ENCODE results near the gene GDAP1L1. TPM values are rescaled to one million over a fixed set of nuclear protein-coding genes. Genes with fewer than 3 reads are reported as not detected.
A peak's percentile ranks its signal among the peaks of the same experiment; 100 is the strongest.

GDAP1L1 gene
- total and polyA plus RNA-seq, 2 of the 4 experiments (the other 2 are of a cell fraction), result not detected

DNA sequence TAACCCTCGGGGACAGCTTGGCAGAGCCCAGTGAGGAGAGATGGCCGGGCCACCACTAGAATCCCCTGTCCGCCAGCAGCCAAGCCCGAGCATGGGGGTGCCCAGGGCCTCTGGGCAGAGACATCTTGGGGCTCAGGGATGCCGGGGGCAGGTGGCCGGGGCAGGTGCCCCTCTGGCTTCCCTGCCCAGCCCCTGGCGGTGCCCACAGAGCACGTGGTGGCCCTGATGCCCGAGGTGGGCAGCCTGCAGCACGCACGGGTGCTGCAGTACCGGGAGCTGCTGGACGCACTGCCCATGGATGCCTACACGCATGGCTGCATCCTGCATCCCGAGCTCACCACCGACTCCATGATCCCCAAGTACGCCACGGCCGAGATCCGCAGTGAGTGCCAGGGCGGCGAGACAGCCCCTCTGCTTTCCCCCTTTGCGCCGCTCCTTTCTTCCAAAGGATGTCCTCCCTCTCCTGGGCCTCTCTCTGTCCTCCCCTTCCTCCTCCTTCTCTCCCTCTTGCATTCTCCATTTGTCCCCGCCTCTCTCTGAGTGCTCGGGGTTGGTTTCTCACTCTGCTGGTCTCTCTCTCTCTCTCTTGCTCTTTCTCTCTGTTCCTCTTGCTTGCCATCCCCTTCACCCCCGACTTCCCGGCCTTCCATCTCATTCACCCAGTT, 11.2 kb downstream of the GDAP1L1 start:
- H2AFZ ChIP-seq (replicated peaks; ENCODE audit: low read length, poor library complexity), result no peak overlapping the region
- intact Hi-C loops (cut with micrococcal nuclease), result no loop called here
- H3K23ac ChIP-seq (ENCODE audit: low read depth, low read length), result no peak overlapping the region
- DNase-seq (no peak), ATAC-seq (ENCODE audit: low read depth) (no peak)
- H3K9me1 ChIP-seq (ENCODE audit: insufficient read depth, low read length), result no peaks in the 10 kb centered on the region; the same call in 1 of the 2 replicates
- H3K4me3 ChIP-seq (ENCODE audit: insufficient read depth, low read depth, low read length), result no peak overlapping the region
- H2AK5ac ChIP-seq (ENCODE audit: low read depth, low read length), result no peak overlapping the region
- no peaks in the 10 kb centered on the region for H3K4me1 ChIP-seq (ENCODE audit: control insufficient read depth, insufficient read depth, low read length)
- H3K9ac ChIP-seq (ENCODE audit: low read depth, low read length), result no peak overlapping the region
- H3K4me2 ChIP-seq (ENCODE audit: low read depth, low read length), result no peak overlapping the region
- no peak overlapping the region for H3K18ac ChIP-seq (ENCODE audit: low read depth, low read length)
- no peak overlapping the region for H4K5ac ChIP-seq (ENCODE audit: low read depth, low read length)
- no peaks in the 10 kb centered on the region for H3K9me3 ChIP-seq (ENCODE audit: control insufficient read depth, insufficient read depth, low read length)
- H3K56ac ChIP-seq (ENCODE audit: extremely low read depth, insufficient read depth, low read length), result no peak overlapping the region
- H3K14ac ChIP-seq (replicated peaks; ENCODE audit: low read depth, low read length), result no peak overlapping the region
- H4K8ac ChIP-seq (ENCODE audit: low read depth in 2 of 2, low read length in 2 of 2), result no peak overlapping the region
- H2BK15ac ChIP-seq (ENCODE audit: low read depth, low read length), result no peak overlapping the region
- no peaks in the 10 kb centered on the region for H3K36me3 ChIP-seq (ENCODE audit: control insufficient read depth, insufficient read depth, low read length)
- in situ Hi-C loops (cut with MboI; ENCODE audit: low sequenced_read_pairs), result no loop called here
- no peak overlapping the region for H3K27ac ChIP-seq (ENCODE audit: insufficient read depth, low read length)
- no peaks in the 10 kb centered on the region for H3K79me1 ChIP-seq (ENCODE audit: low read depth in 1 of 2, low read length in 2 of 2)
- TF ChIP-seq, protein P1, sequence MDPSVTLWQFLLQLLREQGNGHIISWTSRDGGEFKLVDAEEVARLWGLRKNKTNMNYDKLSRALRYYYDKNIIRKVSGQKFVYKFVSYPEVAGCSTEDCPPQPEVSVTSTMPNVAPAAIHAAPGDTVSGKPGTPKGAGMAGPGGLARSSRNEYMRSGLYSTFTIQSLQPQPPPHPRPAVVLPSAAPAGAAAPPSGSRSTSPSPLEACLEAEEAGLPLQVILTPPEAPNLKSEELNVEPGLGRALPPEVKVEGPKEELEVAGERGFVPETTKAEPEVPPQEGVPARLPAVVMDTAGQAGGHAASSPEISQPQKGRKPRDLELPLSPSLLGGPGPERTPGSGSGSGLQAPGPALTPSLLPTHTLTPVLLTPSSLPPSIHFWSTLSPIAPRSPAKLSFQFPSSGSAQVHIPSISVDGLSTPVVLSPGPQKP (IDR thresholded peaks at IDR 0.05; ENCODE audit: borderline replicate concordance, low read depth, low read length), result no peak
- no peak for TF ChIP-seq MAZ (IDR thresholded peaks at IDR 0.05; ENCODE audit: borderline replicate concordance, low read depth, low read length)
- TF ChIP-seq RFX5 (IDR thresholded peaks at IDR 0.05; ENCODE audit: low read depth, low read length), result no peak
- no peak for TF ChIP-seq FOS (IDR thresholded peaks at IDR 0.05; ENCODE audit: low read depth, low read length)
- TF ChIP-seq, protein P2, sequence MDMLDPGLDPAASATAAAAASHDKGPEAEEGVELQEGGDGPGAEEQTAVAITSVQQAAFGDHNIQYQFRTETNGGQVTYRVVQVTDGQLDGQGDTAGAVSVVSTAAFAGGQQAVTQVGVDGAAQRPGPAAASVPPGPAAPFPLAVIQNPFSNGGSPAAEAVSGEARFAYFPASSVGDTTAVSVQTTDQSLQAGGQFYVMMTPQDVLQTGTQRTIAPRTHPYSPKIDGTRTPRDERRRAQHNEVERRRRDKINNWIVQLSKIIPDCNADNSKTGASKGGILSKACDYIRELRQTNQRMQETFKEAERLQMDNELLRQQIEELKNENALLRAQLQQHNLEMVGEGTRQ (IDR thresholded peaks at IDR 0.05; ENCODE audit: low read depth, low read length), result no peak
- TF ChIP-seq RCOR1 (IDR thresholded peaks at IDR 0.05; ENCODE audit: insufficient replicate concordance, low read length), result no peak
- TF ChIP-seq POLR2A (IDR thresholded peaks at IDR 0.05; ENCODE audit: low read depth, low read length), result no peak
- no peak for TF ChIP-seq RAD21 (IDR thresholded peaks at IDR 0.05; ENCODE audit: low read length)
- no peak for TF ChIP-seq BHLHE40 (IDR thresholded peaks at IDR 0.05; ENCODE audit: low read depth, low read length)
- no peak for TF ChIP-seq MAFK (IDR thresholded peaks at IDR 0.05; ENCODE audit: low read depth, low read length)
- TF ChIP-seq MXI1 (IDR thresholded peaks at IDR 0.05; ENCODE audit: borderline replicate concordance, low read depth, low read length), result no peak
- no peak for TF ChIP-seq NFE2L2 (IDR thresholded peaks at IDR 0.05; ENCODE audit: low read depth, low read length)
- TF ChIP-seq CHD1 (IDR thresholded peaks at IDR 0.05; ENCODE audit: low read depth, low read length), result no peak
- TF ChIP-seq, protein P3, sequence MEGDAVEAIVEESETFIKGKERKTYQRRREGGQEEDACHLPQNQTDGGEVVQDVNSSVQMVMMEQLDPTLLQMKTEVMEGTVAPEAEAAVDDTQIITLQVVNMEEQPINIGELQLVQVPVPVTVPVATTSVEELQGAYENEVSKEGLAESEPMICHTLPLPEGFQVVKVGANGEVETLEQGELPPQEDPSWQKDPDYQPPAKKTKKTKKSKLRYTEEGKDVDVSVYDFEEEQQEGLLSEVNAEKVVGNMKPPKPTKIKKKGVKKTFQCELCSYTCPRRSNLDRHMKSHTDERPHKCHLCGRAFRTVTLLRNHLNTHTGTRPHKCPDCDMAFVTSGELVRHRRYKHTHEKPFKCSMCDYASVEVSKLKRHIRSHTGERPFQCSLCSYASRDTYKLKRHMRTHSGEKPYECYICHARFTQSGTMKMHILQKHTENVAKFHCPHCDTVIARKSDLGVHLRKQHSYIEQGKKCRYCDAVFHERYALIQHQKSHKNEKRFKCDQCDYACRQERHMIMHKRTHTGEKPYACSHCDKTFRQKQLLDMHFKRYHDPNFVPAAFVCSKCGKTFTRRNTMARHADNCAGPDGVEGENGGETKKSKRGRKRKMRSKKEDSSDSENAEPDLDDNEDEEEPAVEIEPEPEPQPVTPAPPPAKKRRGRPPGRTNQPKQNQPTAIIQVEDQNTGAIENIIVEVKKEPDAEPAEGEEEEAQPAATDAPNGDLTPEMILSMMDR (conservative IDR thresholded peaks at IDR 0.05; ENCODE audit: low read depth, low read length), result no peak
- no peak for TF ChIP-seq SMC3 (IDR thresholded peaks at IDR 0.05; ENCODE audit: low read depth, low read length)
- no peak for TF ChIP-seq CEBPB (IDR thresholded peaks at IDR 0.05; ENCODE audit: low read depth, low read length)
- H3K27me3 ChIP-seq (ENCODE audit: control insufficient read depth, insufficient read depth, low read length), result peaks cover 7% of the 10 kb centered on the region; the same call in 1 of the 2 replicates
- no peaks in the 10 kb centered on the region for H4K20me1 ChIP-seq (ENCODE audit: insufficient read depth, low read length)
- no peak overlapping the region for H2BK120ac ChIP-seq (ENCODE audit: low read depth, low read length)
- 61% methylated on average over 14 of the region's 28 CpGs; no CpG with 5 or more reads in 1 of the 2 experiments for WGBS, 2 experiments (ENCODE audit: extremely low coverage in 2 of 2, insufficient read length in 1 of 2)
- POLR2A ChIA-PET (ENCODE audit: unreplicated experiment), result no interaction called here
- dilution Hi-C loops (cut with HindIII; ENCODE audit: low sequenced_read_pairs, unreplicated experiment), result no loop called here
- no peak overlapping the region for H2BK5ac ChIP-seq (ENCODE audit: low read depth, low read length, poor library complexity, severe bottlenecking)
- H2BK20ac ChIP-seq (ENCODE audit: low read depth, low read length), result no peak overlapping the region
- no peak overlapping the region for H3K4ac ChIP-seq (ENCODE audit: low read depth, low read length)
- peak overlapping the region; percentile 28 for H2AK9ac ChIP-seq (replicated peaks; ENCODE audit: low read depth, low read length, poor library complexity)
- CTCF ChIA-PET, result no interaction called here
- no peak overlapping the region for H4K91ac ChIP-seq (ENCODE audit: insufficient read depth, low read depth, low read length)
- BruUV-seq (replicated peaks), result no TSS peak
